HG02852 (cell line): ENCODE data around the gene PIGBOS1.
"Not testable (repeated sequence)": the region's sequence is repeated elsewhere in the genome, so short reads cannot be mapped to it uniquely, and the experiment has no call there.

Experiments
- ATAC-seq: cut with Tn5 transposase; IDR thresholded peaks from one replicate; pipeline ENCODE4 v1.9.1; 2021; ENCODE audit warnings: mild to moderate bottlenecking, moderate library complexity; ENCODE audit not compliant: unreplicated experiment

PIGBOS1 gene

GRCh38 chr15:55297315-55297714 is 21.6 kb downstream of the PIGBOS1 start:
- no peak for ATAC-seq

GRCh38 chr15:55290528-55291057 is 28.3 kb downstream of the PIGBOS1 start:
- peak; percentile 77 for ATAC-seq

- peak; percentile 70 for ATAC-seq
Observed at GRCh38 chr15:55289746-55290527, 29.0 kb downstream of the PIGBOS1 start, which contains the start of gene RAB27A. Gene RAB27A, minus strand, starts transcription at chr15:55289813. Its CDS starts 54,879 bp downstream, at chr15:55234934.

GRCh38 chr15:55289011-55289745 is 29.7 kb downstream of the PIGBOS1 start:
- peak; percentile 39 for ATAC-seq

- ATAC-seq: no peak
Observed at GRCh38 chr15:55288006-55288717, 30.8 kb downstream of the PIGBOS1 start.

- not testable (repeated sequence) for ATAC-seq
Observed at GRCh38 chr15:55286442-55287189, 32.3 kb downstream of the PIGBOS1 start.

- ATAC-seq: no peak
Observed at GRCh38 chr15:55284426-55284825, 34.5 kb downstream of the PIGBOS1 start.

GRCh38 chr15:55283379-55284147 is 35.4 kb downstream of the PIGBOS1 start:
- ATAC-seq: no peak

GRCh38 chr15:55282284-55282833 is 36.6 kb downstream of the PIGBOS1 start:
- no peak for ATAC-seq

GRCh38 chr15:55281517-55282228 is 37.2 kb downstream of the PIGBOS1 start:
- no peak for ATAC-seq

GRCh38 chr15:55280589-55280988 is 38.3 kb downstream of the PIGBOS1 start:
- not testable (repeated sequence) for ATAC-seq

GRCh38 chr15:55279746-55280351 is 39.1 kb downstream of the PIGBOS1 start:
- peak; percentile 74 for ATAC-seq

GRCh38 chr15:55279100-55279745 is 39.7 kb downstream of the PIGBOS1 start:
- no peak for ATAC-seq

- no peak for ATAC-seq
Observed at GRCh38 chr15:55277715-55278114, 41.2 kb downstream of the PIGBOS1 start.

- ATAC-seq: peak; percentile 50
Observed at GRCh38 chr15:55277116-55277564, 41.8 kb downstream of the PIGBOS1 start.

GRCh38 chr15:55276324-55276723 is 42.6 kb downstream of the PIGBOS1 start:
- ATAC-seq: no peak

- ATAC-seq: no peak
Observed at GRCh38 chr15:55270291-55270690, 48.6 kb downstream of the PIGBOS1 start.
